Endometrium (tissue), 2 donors: ENCODE results near the gene ARHGAP6.
A peak's percentile ranks its signal among the peaks of the same experiment; 100 is the strongest.

ENCODE experiments used
- FAIRE-seq: peaks from 2 replicates; lab custom pipeline; 2012; peaks lifted over from hg19 to GRCh38; lab: Jason Lieb, UNC
- donor health status: control.
- donor health status: control.

Gene ARHGAP6

GRCh38 chrX:11351375-11352295 is 314.1 kb downstream of the ARHGAP6 start:
- FAIRE-seq: no peak

- no peak for FAIRE-seq
Measured at GRCh38 chrX:11349661-11350337, 315.9 kb downstream of the ARHGAP6 start.

GRCh38 chrX:11349020-11349419 is 316.7 kb downstream of the ARHGAP6 start:
- FAIRE-seq: no peak

GRCh38 chrX:11347300-11347699 is 318.4 kb downstream of the ARHGAP6 start:
- FAIRE-seq: no peak

- no peak for FAIRE-seq
Measured at GRCh38 chrX:11346121-11346682, 319.5 kb downstream of the ARHGAP6 start.

GRCh38 chrX:11342673-11343072 is 323.0 kb downstream of the ARHGAP6 start:
- FAIRE-seq: no peak

- FAIRE-seq: peak; percentile 78
Measured at GRCh38 chrX:11341274-11342201, 324.2 kb downstream of the ARHGAP6 start.

GRCh38 chrX:11337292-11338009 is 328.3 kb downstream of the ARHGAP6 start:
- no peak for FAIRE-seq

- FAIRE-seq: no peak
Measured at GRCh38 chrX:11336201-11336600, 329.5 kb downstream of the ARHGAP6 start.

GRCh38 chrX:11334165-11334564 is 331.6 kb downstream of the ARHGAP6 start:
- no peak for FAIRE-seq

- no peak for FAIRE-seq
Measured at GRCh38 chrX:11331788-11332187, 333.9 kb downstream of the ARHGAP6 start.

GRCh38 chrX:11329021-11329420 is 336.7 kb downstream of the ARHGAP6 start:
- no peak for FAIRE-seq

- no peak for FAIRE-seq
Measured at GRCh38 chrX:11328134-11328533, 337.6 kb downstream of the ARHGAP6 start.

GRCh38 chrX:11321986-11322385 is 343.7 kb downstream of the ARHGAP6 start:
- no peak for FAIRE-seq

- peak; percentile 55 for FAIRE-seq
Measured at GRCh38 chrX:11319806-11320520, 345.8 kb downstream of the ARHGAP6 start.

- no peak for FAIRE-seq
Measured at GRCh38 chrX:11311706-11312105, 354.0 kb downstream of the ARHGAP6 start.

GRCh38 chrX:11309220-11309619 is 356.5 kb downstream of the ARHGAP6 start:
- FAIRE-seq: no peak

GRCh38 chrX:11305641-11306040 is 360.1 kb downstream of the ARHGAP6 start:
- FAIRE-seq: no peak

- no peak for FAIRE-seq
Measured at GRCh38 chrX:11304829-11305228, 360.9 kb downstream of the ARHGAP6 start.

GRCh38 chrX:11298600-11298999 is 367.1 kb downstream of the ARHGAP6 start:
- FAIRE-seq: no peak

- FAIRE-seq: no peak
Measured at GRCh38 chrX:11296051-11296450, 369.7 kb downstream of the ARHGAP6 start.
